HUES6 (cell line): ENCODE measurements around the gene LDAH.
"Not testable (repeated sequence)": the region's sequence is repeated elsewhere in the genome, so short reads cannot be mapped to it uniquely, and the experiment has no call there.

Source experiments
- H3K27ac ChIP-seq: 2 replicates; pipeline ENCODE4 v1.7.0; 2013; ENCODE audit warnings: low read depth, mild to moderate bottlenecking, low read length, inconsistent platforms
- H3K27me3 ChIP-seq: 2 replicates; pipeline ENCODE4 v1.6.1; 2013; ENCODE audit warnings: low read length; ENCODE audit not compliant: control insufficient read depth, insufficient read depth
- H3K36me3 ChIP-seq: 2 replicates; pipeline ENCODE4 v1.6.1; 2013; ENCODE audit warnings: low read length; ENCODE audit not compliant: control insufficient read depth, insufficient read depth
- H3K4me1 ChIP-seq: 2 replicates; pipeline ENCODE4 v1.6.1; 2013; ENCODE audit warnings: low read length; ENCODE audit not compliant: control insufficient read depth, insufficient read depth
- H3K4me3 ChIP-seq: 2 replicates; pipeline ENCODE4 v1.5.1; 2013; ENCODE audit warnings: low read depth, low read length
- H3K9ac ChIP-seq: one replicate; pipeline ENCODE4 v1.6.1; 2013; ENCODE audit warnings: mild to moderate bottlenecking, low read length
- H3K9me3 ChIP-seq: 2 replicates; pipeline ENCODE4 v1.6.1; 2013; ENCODE audit warnings: low read depth, low read length; ENCODE audit not compliant: control insufficient read depth, insufficient read depth

The LDAH gene

DNA sequence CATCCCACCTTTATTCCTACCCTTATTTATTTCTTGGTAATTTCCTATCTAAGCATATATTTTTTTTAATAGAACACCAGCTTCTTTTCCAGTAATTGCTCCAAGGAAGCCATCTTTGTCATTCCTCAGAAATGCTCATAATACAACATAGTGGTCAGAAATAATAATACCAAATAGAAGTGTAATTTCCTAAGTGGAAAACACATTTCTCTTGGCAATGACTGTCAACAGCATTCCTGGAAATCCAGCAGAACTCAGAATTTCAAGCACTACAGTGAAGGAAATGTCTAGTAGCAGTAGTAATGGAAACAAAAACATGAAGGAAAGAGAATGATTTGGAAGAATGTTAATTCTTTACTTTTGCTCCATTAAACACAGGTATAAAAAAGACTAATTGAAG is 99.4 kb downstream of the LDAH start:
- H3K4me1 ChIP-seq, result 0 out of 2 replicates have a peak, but pooled peaks cover 4% of the 10 kb centered on the region
- H3K36me3 ChIP-seq, result no peaks in the 10 kb centered on the region
- no peak overlapping the region for H3K9ac ChIP-seq
- no peak overlapping the region for H3K27ac ChIP-seq
- H3K27me3 ChIP-seq, result no peaks in the 10 kb centered on the region
- H3K9me3 ChIP-seq, result no peaks in the 10 kb centered on the region
- no peak overlapping the region for H3K4me3 ChIP-seq

DNA sequence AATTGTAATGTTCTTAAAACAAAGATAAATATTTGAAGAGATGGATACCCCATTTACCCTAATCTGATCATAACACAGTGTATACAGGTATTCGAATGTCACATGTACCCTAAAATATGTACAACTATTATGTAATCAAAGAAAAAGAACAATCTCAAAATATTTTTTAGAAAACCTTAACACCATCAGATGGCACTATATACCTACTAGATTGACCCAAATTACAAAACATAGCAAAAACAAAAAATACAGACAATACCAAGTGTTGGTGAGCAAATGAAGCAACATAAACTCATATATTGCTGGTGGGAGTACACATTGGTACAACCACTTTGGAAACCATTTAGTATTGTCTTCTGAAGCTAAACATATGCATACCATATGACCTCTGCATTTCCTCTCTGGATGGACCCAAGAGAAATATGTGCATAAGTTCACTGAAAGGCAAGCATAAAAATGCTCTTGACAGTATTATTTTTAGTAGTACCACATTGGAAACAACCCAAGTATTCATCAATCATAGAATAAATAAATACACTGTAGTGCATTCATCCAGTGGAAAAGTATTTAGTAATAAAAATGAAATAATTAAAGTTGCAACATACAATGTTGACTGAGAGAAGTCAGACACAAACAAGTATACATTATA is 100.2 kb downstream of the LDAH start:
- no peaks in the 10 kb centered on the region for H3K27me3 ChIP-seq
- H3K9me3 ChIP-seq, result no peaks in the 10 kb centered on the region
- H3K36me3 ChIP-seq, result no peaks in the 10 kb centered on the region
- no peak overlapping the region for H3K27ac ChIP-seq
- H3K4me3 ChIP-seq, result no peak overlapping the region
- H3K9ac ChIP-seq, result no peak overlapping the region
- no peaks in the 10 kb centered on the region for H3K4me1 ChIP-seq

DNA sequence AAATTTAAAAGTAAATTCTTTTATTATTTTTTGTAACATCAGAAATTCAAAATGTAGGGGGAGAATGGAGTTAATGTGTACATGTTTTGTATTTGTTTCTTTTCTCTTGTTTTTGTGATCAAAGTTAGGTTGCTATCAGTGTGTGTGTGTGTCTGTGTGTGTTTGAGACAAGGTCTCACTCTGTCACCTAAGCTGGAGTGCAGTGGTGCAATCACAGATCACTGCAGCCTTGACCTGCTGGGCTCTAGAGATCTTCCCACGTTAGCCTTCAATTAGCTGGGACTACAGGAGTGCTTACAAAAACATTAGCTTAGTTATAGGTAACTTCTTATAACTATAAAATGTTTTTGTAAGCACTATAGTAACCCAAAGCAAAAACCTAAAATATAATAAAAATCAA is 105.3 kb downstream of the LDAH start:
- no peaks in the 10 kb centered on the region for H3K9me3 ChIP-seq
- H3K27ac ChIP-seq, result no peak overlapping the region
- no peak overlapping the region for H3K9ac ChIP-seq
- no peaks in the 10 kb centered on the region for H3K36me3 ChIP-seq
- no peaks in the 10 kb centered on the region for H3K27me3 ChIP-seq
- H3K4me1 ChIP-seq, result no peaks in the 10 kb centered on the region
- no peak overlapping the region for H3K4me3 ChIP-seq

DNA sequence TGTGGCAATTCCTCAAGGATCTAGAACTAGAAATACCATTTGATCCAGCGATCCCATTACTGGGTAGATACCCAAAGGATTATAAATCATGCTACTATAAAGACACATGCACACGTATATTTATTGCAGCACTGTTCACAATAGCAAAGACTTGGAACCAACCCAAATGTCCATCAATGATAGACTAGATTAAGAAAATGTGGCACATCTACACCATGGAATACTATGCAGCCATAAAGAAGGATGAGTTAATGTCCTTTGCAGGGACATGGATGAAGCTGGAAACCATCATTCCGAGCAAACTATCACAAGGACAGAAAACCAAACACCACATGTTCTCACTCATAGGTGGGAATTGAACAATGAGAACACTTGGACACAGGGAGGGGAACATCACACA is 106.7 kb downstream of the LDAH start:
- not testable (repeated sequence) for H3K4me1 ChIP-seq, H3K27ac ChIP-seq, H3K27me3 ChIP-seq, H3K9me3 ChIP-seq, H3K36me3 ChIP-seq, H3K4me3 ChIP-seq, H3K9ac ChIP-seq

DNA sequence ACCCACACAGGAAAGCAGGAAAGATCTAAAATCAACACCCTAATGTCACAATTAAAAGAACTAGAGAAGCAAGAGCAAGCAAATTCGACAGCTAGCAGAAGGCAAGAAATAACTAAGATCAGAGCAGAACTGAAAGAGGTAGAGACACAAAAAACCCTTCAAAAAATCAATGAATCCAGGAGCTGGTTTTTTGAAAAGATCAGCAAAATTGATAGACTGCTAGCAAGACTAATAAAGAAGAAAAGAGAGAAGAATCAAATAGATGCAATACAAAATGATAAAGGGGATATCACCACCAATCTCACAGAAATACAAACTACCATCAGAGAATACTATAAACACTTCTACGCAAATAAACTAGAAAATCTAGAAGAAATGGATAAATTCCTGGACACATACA is 108.5 kb downstream of the LDAH start:
- not testable (repeated sequence) for H3K9ac ChIP-seq, H3K4me1 ChIP-seq, H3K27me3 ChIP-seq, H3K27ac ChIP-seq, H3K9me3 ChIP-seq, H3K36me3 ChIP-seq, H3K4me3 ChIP-seq

DNA sequence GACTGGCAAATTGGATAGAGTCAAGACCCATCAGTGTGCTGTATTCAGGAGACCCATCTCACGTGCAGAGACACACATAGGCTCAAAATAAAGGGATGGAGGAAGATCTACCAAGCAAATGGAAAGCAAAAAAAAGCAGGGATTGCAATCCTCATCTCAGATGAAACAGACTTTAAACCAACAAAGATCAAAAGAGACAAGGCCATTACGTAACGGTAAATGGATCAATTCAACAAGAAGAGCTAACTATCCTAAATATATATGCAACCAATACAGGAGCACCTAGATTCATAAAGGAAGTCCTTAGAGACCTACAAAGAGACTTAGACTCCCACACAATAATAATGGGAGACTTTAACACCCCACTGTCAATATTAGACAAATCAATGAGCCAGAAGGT is 109.3 kb downstream of the LDAH start:
- not testable (repeated sequence) for H3K27me3 ChIP-seq, H3K27ac ChIP-seq, H3K9me3 ChIP-seq, H3K4me3 ChIP-seq, H3K36me3 ChIP-seq, H3K9ac ChIP-seq, H3K4me1 ChIP-seq

DNA sequence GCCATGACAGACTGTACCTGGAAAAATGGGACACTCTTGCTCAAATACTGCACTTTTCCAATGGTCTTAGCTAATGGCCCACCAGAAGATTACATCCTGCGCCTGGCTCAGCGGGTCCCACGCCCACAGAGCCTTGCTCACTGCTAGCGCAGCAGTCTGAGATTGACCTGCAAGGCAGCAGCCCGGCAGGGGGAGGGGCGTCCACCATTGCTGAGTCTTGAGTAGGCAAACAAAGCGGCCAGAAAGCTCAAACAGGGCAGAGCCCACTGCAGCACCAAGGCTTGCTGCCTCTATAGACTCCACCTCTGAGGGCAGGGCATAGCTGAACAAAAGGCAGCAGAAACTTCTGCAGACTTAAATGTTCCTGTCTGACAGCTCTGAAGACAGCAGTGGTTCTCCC is 111.3 kb downstream of the LDAH start:
- not testable (repeated sequence) for H3K4me1 ChIP-seq, H3K27ac ChIP-seq, H3K9me3 ChIP-seq, H3K9ac ChIP-seq, H3K36me3 ChIP-seq, H3K27me3 ChIP-seq, H3K4me3 ChIP-seq

DNA sequence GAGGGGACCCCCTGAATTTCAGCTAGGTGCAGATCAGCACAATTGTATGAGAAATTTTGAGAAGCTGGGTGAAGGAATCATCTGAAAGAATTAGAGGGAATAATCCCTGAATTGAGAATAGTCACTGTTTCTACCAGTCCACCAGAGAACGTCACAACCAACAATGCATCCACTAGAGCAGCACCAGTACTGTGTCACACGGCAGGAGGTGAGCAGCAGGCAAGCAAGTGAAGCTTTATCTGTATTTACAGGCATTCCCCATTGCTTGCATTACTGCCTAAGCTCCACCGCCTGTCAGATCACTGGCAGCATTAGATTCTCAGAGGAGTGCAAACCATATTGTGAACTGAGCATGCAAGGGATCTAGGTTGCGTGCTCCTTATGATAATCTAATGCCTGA is 115.3 kb downstream of the LDAH start:
- no peak overlapping the region for H3K4me3 ChIP-seq
- H3K4me1 ChIP-seq, result no peaks in the 10 kb centered on the region
- no peak overlapping the region for H3K27ac ChIP-seq
- H3K27me3 ChIP-seq, result no peaks in the 10 kb centered on the region
- H3K36me3 ChIP-seq, result no peaks in the 10 kb centered on the region
- H3K9me3 ChIP-seq, result no peaks in the 10 kb centered on the region
- H3K9ac ChIP-seq, result no peak overlapping the region

DNA sequence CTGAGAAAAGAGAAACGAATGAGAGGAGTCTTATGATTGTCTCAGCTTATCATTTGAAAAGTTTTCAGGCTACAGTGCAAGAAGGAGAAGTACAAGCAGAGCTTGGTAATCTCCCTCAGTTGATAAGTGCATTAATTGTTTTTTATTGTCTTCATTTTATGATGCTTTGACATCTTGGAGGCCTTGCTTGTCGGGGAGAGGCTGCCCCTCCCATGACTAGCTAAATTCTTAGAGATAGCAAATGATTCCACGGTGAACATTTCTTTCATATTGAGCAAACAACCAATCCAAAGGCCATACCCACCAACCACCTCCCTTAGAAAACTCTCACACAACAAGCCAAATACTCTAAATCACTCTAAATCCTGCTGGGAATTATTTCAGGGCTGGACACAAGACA is 116.1 kb downstream of the LDAH start:
- no peak overlapping the region for H3K9ac ChIP-seq
- no peaks in the 10 kb centered on the region for H3K36me3 ChIP-seq
- no peaks in the 10 kb centered on the region for H3K9me3 ChIP-seq
- no peaks in the 10 kb centered on the region for H3K4me1 ChIP-seq
- H3K27me3 ChIP-seq, result no peaks in the 10 kb centered on the region
- no peak overlapping the region for H3K4me3 ChIP-seq
- H3K27ac ChIP-seq, result no peak overlapping the region

DNA sequence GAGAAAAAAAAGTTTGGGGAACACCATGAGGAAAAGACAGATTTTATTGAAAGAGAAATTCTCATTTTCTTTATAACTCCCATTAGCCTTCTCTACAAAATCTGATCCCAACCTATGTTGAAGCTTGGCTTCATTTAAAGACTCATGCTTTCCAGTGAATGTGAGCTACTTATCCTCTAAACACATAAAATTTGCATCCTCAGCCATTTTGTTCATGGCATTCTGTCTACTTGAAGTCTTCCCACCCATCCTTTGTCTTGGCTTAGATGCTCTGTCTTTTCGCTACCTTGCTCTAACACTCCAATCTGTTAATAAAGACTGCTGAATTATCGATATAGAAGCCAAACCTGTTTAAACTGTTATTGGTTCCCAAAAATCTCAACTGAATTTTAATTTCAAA is 116.7 kb downstream of the LDAH start:
- Histone ChIP-seq H3K27me3 (no peaks in the 10 kb centered on the region), H3K27ac (no peak overlapping the region)

DNA sequence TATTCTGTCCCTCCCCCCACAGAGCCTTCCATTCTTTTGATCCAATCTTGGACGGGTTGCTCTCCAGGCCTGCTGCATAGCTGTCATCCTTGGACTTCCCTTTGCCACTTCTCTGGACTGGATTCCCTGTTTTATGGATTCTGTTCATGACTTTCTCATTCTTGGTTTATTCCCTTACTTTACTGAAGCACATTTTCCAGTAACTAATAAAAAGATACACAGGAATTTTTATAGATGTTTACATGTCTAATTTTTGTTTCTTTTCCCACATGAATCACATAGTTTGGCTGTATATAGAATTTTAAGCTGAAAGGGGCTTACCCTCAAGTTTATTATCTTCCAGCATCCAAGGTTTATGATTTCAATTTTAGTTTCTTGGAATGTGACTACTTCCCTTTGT is 118.0 kb downstream of the LDAH start:
- H3K9me3 ChIP-seq, result no peaks in the 10 kb centered on the region
- peaks cover 3% of the 10 kb centered on the region; the same call in 1 of the 2 replicates for H3K36me3 ChIP-seq
- no peak overlapping the region for H3K9ac ChIP-seq
- H3K4me1 ChIP-seq, result no peaks in the 10 kb centered on the region
- H3K4me3 ChIP-seq, result no peak overlapping the region
- no peaks in the 10 kb centered on the region for H3K27me3 ChIP-seq
- H3K27ac ChIP-seq, result no peak overlapping the region

More for the DNA sequence above, 116.7 kb downstream of the LDAH start:
- Histone ChIP-seq H3K9ac (no peak overlapping the region), H3K4me3 (no peak overlapping the region), H3K4me1 (no peaks in the 10 kb centered on the region), H3K9me3 (no peaks in the 10 kb centered on the region), H3K36me3 (no peaks in the 10 kb centered on the region)

DNA sequence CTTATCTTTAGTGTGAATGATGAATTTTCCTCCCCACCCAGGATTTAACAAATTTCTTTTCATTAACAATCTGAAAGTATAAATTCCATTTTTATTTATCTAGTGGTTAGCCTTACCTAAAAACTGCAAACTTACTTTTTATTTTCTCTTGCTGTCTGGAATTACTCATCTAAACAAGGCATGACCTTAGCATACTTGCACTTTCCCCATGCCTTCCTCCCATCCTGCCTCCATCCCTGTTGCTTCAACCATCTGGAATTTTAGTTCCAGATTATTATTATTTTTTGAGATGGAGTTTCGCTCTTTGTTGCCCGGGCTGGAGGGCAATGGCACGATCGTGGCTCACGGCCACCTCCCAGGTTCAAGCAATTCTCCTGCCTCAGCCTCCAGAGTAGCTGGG is 120.3 kb downstream of the LDAH start:
- Histone ChIP-seq H3K27me3 (no peaks in the 10 kb centered on the region), H3K9ac (no peak overlapping the region), H3K4me1 (no peaks in the 10 kb centered on the region), H3K36me3 (peaks cover 6% of the 10 kb centered on the region; the same call in 1 of the 2 replicates), H3K27ac (no peak overlapping the region), H3K4me3 (no peak overlapping the region), H3K9me3 (no peaks in the 10 kb centered on the region)
